GM12875 (cell line): ENCODE results near the gene DAAM1.

ENCODE experiments used
- H3K4me3 ChIP-seq: one replicate; pipeline ENCODE4 v1.5.1; 2011; ENCODE audit warnings: low read depth, low read length, control low read depth
- CTCF ChIP-seq: IDR thresholded peaks from 2 replicates; pipeline ENCODE4 v1.5.1; 2011; ENCODE audit warnings: low read depth, mild to moderate bottlenecking, control low read depth, inconsistent platforms, low read length, moderate library complexity, borderline replicate concordance; ENCODE audit not compliant: insufficient read depth

The DAAM1 gene

GRCh38 chr14:59297071-59297776 is 108.8 kb downstream of the DAAM1 start:
- H3K4me3 ChIP-seq = no peak overlapping the region
- no peak for TF ChIP-seq CTCF

- no peak for TF ChIP-seq CTCF
- no peak overlapping the region for H3K4me3 ChIP-seq
Observed at GRCh38 chr14:59299731-59300130, 111.3 kb downstream of the DAAM1 start.

GRCh38 chr14:59301354-59301753 is 112.9 kb downstream of the DAAM1 start:
- TF ChIP-seq CTCF = no peak
- no peak overlapping the region for H3K4me3 ChIP-seq

GRCh38 chr14:59302313-59302712 is 113.8 kb downstream of the DAAM1 start:
- no peak overlapping the region for H3K4me3 ChIP-seq
- TF ChIP-seq CTCF = no peak

- TF ChIP-seq CTCF = no peak
- H3K4me3 ChIP-seq = no peak overlapping the region
Observed at GRCh38 chr14:59303216-59303615, 114.7 kb downstream of the DAAM1 start.

- no peak overlapping the region for H3K4me3 ChIP-seq
- TF ChIP-seq CTCF = no peak
Observed at GRCh38 chr14:59305231-59305630, 116.8 kb downstream of the DAAM1 start.

- H3K4me3 ChIP-seq = no peak overlapping the region
Observed at GRCh38 chr14:59305836-59306555, 117.5 kb downstream of the DAAM1 start.

More at GRCh38 chr14:59305836-59306555, 117.5 kb downstream of the DAAM1 start:
- no peak for TF ChIP-seq CTCF
